Measurements from ENCODE around the gene GALNTL6. TPM values are rescaled to one million over a fixed set of nuclear protein-coding genes. Genes with fewer than 3 reads are reported as not detected.

The GALNTL6 gene
- total RNA-seq, 1 donor from 2014 or later, result not detected

- TF ChIP-seq CTCF (IDR thresholded peaks at IDR 0.05; ENCODE audit: insufficient read depth, low read length, severe bottlenecking), result no peak
- Histone ChIP-seq H3K4me3 (ENCODE audit: low read depth, low read length) (no peak overlapping the region), H3K36me3 (ENCODE audit: control insufficient read depth, insufficient read depth, low read length) (no peaks in the 10 kb centered on the region), H3K27me3 (ENCODE audit: control insufficient read depth, insufficient read depth, low read length) (no peaks in the 10 kb centered on the region)
- DNase-seq (ENCODE audit: low read depth), result peak; percentile 97
- FAIRE-seq, result no peak
Observed at GRCh38 chr4:172996571-172997216, 1183.5 kb downstream of the GALNTL6 start.

- TF ChIP-seq CTCF (IDR thresholded peaks at IDR 0.05; ENCODE audit: insufficient read depth, low read length, severe bottlenecking), result no peak
- no peak for FAIRE-seq
- no peak for DNase-seq (ENCODE audit: low read depth)
- Histone ChIP-seq H3K27me3 (ENCODE audit: control insufficient read depth, insufficient read depth, low read length) (no peaks in the 10 kb centered on the region), H3K36me3 (ENCODE audit: control insufficient read depth, insufficient read depth, low read length) (no peaks in the 10 kb centered on the region), H3K4me3 (ENCODE audit: low read depth, low read length) (no peak overlapping the region)
Observed at GRCh38 chr4:172997217-172997609, 1184.0 kb downstream of the GALNTL6 start.

- no peak overlapping the region for H3K4me3 ChIP-seq (ENCODE audit: low read depth, low read length)
- DNase-seq (ENCODE audit: low read depth) (peak; percentile 73), FAIRE-seq (peak; percentile 36)
- TF ChIP-seq CTCF (IDR thresholded peaks at IDR 0.05; ENCODE audit: insufficient read depth, low read length, severe bottlenecking), result no peak
- H3K36me3 ChIP-seq (ENCODE audit: control insufficient read depth, insufficient read depth, low read length), result no peaks in the 10 kb centered on the region
- no peaks in the 10 kb centered on the region for H3K27me3 ChIP-seq (ENCODE audit: control insufficient read depth, insufficient read depth, low read length)
Observed at GRCh38 chr4:172997856-172998255, 1184.7 kb downstream of the GALNTL6 start.

GRCh38 chr4:172998527-172999469, 1185.6 kb downstream of the GALNTL6 start:
- DNase-seq (ENCODE audit: low read depth), result peak; percentile 90
- TF ChIP-seq CTCF (IDR thresholded peaks at IDR 0.05; ENCODE audit: insufficient read depth, low read length, severe bottlenecking), result no peak
- Histone ChIP-seq H3K4me3 (ENCODE audit: low read depth, low read length) (no peak overlapping the region), H3K36me3 (ENCODE audit: control insufficient read depth, insufficient read depth, low read length) (no peaks in the 10 kb centered on the region), H3K27me3 (ENCODE audit: control insufficient read depth, insufficient read depth, low read length) (no peaks in the 10 kb centered on the region)
- FAIRE-seq, result no peak

- no peak overlapping the region for H3K4me3 ChIP-seq (ENCODE audit: low read depth, low read length)
- DNase-seq (ENCODE audit: low read depth) (peak; percentile 92), FAIRE-seq (no peak)
- no peaks in the 10 kb centered on the region for H3K27me3 ChIP-seq (ENCODE audit: control insufficient read depth, insufficient read depth, low read length)
- no peaks in the 10 kb centered on the region for H3K36me3 ChIP-seq (ENCODE audit: control insufficient read depth, insufficient read depth, low read length)
- TF ChIP-seq CTCF (IDR thresholded peaks at IDR 0.05; ENCODE audit: insufficient read depth, low read length, severe bottlenecking), result no peak
Observed at GRCh38 chr4:173001571-173001970, 1188.4 kb downstream of the GALNTL6 start.
